ENCODE results near the gene HOXD8.

HOXD8 gene

GRCh38 chr2:176148751-176149421 lies 19.4 kb downstream of the HOXD8 start:
- no peak for TF ChIP-seq CTCF (IDR thresholded peaks at IDR 0.05; ENCODE audit: low read length, missing control alignments)
- DNase-seq (ENCODE audit: low read depth), result no peak
- no peak overlapping the region for H3K4me3 ChIP-seq (replicated peaks; ENCODE audit: low read depth, low read length)

GRCh38 chr2:176149481-176149938 lies 20.0 kb downstream of the HOXD8 start:
- H3K4me3 ChIP-seq (replicated peaks; ENCODE audit: low read depth, low read length), result no peak overlapping the region
- TF ChIP-seq CTCF (IDR thresholded peaks at IDR 0.05; ENCODE audit: low read length, missing control alignments), result no peak
- no peak for DNase-seq (ENCODE audit: low read depth)

- no peak for TF ChIP-seq CTCF (IDR thresholded peaks at IDR 0.05; ENCODE audit: low read length, missing control alignments)
- DNase-seq (ENCODE audit: low read depth), result no peak
- H3K4me3 ChIP-seq (replicated peaks; ENCODE audit: low read depth, low read length), result no peak overlapping the region
Measured at GRCh38 chr2:176149939-176150583, 20.6 kb downstream of the HOXD8 start.

GRCh38 chr2:176150584-176151441 lies 21.3 kb downstream of the HOXD8 start:
- no peak for DNase-seq (ENCODE audit: low read depth)
- no peak for TF ChIP-seq CTCF (IDR thresholded peaks at IDR 0.05; ENCODE audit: low read length, missing control alignments)
- H3K4me3 ChIP-seq (replicated peaks; ENCODE audit: low read depth, low read length), result no peak overlapping the region

- no peak for DNase-seq (ENCODE audit: low read depth)
- no peak within 1 kb of the TSS for H3K4me3 ChIP-seq (replicated peaks; ENCODE audit: low read depth, low read length)
- no peak for TF ChIP-seq CTCF (IDR thresholded peaks at IDR 0.05; ENCODE audit: low read length, missing control alignments)
Measured at GRCh38 chr2:176151442-176152287, 22.2 kb downstream of the HOXD8 start, which contains the start of gene HOXD4. Gene HOXD4 (plus strand): TSS chr2:176151550. CDS start chr2:176151634, 84 bp downstream.
